Measurements from ENCODE around the gene HPX.

DNA sequence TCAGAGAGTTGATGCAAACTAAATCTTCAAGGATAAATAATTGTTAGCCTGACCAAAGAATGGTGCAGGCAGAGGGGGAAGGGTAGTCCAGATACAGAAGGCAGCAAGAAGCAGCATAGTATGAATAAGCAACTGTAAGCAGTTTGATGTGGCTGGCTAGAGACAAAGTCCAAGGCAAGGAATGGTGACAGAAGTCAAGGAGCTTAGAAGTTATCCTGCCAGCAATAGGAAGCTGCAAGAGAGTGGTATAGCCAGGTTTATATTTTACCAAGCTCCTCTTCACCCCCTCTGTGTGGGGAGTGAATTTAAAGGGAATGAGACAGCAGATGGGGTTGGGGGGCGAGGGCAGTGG is 18.3 kb upstream of the HPX start:
- TF ChIP-seq, protein P1, sequence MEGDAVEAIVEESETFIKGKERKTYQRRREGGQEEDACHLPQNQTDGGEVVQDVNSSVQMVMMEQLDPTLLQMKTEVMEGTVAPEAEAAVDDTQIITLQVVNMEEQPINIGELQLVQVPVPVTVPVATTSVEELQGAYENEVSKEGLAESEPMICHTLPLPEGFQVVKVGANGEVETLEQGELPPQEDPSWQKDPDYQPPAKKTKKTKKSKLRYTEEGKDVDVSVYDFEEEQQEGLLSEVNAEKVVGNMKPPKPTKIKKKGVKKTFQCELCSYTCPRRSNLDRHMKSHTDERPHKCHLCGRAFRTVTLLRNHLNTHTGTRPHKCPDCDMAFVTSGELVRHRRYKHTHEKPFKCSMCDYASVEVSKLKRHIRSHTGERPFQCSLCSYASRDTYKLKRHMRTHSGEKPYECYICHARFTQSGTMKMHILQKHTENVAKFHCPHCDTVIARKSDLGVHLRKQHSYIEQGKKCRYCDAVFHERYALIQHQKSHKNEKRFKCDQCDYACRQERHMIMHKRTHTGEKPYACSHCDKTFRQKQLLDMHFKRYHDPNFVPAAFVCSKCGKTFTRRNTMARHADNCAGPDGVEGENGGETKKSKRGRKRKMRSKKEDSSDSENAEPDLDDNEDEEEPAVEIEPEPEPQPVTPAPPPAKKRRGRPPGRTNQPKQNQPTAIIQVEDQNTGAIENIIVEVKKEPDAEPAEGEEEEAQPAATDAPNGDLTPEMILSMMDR (IDR thresholded peaks at IDR 0.05) = no peak
- TF ChIP-seq SIN3A (IDR thresholded peaks at IDR 0.05; ENCODE audit: borderline replicate concordance, insufficient read depth, low read depth, low read length) (no peak), TCF7L2 (IDR thresholded peaks at IDR 0.05; ENCODE audit: low read depth, low read length) (no peak)

All from Panc1 (cell line).